ENCODE data around the gene PLEKHA4.
"Not testable (repeated sequence)": the region's sequence is repeated elsewhere in the genome, so short reads cannot be mapped to it uniquely, and the experiment has no call there.

The PLEKHA4 gene

DNA sequence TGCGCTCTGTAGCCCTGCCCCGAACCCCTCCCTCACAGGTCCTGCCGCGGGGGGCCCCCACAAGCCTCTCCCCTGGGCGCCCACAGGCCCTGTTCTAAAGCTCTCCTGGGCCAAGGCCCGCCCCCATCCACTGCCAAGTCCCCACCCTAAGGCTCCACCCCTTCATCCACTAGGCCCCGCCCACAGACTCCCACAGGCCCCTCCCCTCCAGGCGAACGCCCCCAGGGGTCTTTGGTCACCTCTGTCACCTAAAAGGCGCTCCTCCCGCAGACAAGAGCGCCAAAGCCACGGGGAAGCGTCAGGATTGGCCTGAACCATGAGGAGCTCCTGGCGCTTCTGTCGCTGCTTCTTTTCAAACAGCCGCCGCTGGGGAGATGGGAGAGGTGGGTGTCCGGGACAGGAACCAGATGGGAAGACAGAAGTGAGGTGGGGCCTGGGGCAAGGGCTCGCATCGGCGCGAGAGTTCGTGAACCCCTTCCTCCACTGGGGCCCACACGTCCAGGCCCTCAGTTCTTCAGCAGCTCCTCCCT, 27.8 kb upstream of the PLEKHA4 start:
- Histone ChIP-seq H3K4me3 (replicated peaks; ENCODE audit: insufficient read depth, low read length) (no peak overlapping the region), H3K27me3 (ENCODE audit: insufficient read depth, poor library complexity, severe bottlenecking) (peaks cover 6% of the 10 kb centered on the region), H3K27ac (replicated peaks) (no peak overlapping the region)
- DNase-seq (ENCODE audit: low read depth in 1 of 2, low spot score in 1 of 2) = no peak
- TF ChIP-seq SPI1 (IDR thresholded peaks at IDR 0.05; ENCODE audit: borderline replicate concordance, low read depth) = no peak
- TF ChIP-seq, protein P1, sequence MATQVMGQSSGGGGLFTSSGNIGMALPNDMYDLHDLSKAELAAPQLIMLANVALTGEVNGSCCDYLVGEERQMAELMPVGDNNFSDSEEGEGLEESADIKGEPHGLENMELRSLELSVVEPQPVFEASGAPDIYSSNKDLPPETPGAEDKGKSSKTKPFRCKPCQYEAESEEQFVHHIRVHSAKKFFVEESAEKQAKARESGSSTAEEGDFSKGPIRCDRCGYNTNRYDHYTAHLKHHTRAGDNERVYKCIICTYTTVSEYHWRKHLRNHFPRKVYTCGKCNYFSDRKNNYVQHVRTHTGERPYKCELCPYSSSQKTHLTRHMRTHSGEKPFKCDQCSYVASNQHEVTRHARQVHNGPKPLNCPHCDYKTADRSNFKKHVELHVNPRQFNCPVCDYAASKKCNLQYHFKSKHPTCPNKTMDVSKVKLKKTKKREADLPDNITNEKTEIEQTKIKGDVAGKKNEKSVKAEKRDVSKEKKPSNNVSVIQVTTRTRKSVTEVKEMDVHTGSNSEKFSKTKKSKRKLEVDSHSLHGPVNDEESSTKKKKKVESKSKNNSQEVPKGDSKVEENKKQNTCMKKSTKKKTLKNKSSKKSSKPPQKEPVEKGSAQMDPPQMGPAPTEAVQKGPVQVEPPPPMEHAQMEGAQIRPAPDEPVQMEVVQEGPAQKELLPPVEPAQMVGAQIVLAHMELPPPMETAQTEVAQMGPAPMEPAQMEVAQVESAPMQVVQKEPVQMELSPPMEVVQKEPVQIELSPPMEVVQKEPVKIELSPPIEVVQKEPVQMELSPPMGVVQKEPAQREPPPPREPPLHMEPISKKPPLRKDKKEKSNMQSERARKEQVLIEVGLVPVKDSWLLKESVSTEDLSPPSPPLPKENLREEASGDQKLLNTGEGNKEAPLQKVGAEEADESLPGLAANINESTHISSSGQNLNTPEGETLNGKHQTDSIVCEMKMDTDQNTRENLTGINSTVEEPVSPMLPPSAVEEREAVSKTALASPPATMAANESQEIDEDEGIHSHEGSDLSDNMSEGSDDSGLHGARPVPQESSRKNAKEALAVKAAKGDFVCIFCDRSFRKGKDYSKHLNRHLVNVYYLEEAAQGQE (IDR thresholded peaks at IDR 0.05; ENCODE audit: insufficient replicate concordance, low read depth) = no peak
- TF ChIP-seq POLR2AphosphoS5 (IDR thresholded peaks at IDR 0.05; ENCODE audit: low read depth) = no peak
- no peak for TF ChIP-seq GABPA (IDR thresholded peaks at IDR 0.05; ENCODE audit: low read depth)
- TF ChIP-seq, protein P2, sequence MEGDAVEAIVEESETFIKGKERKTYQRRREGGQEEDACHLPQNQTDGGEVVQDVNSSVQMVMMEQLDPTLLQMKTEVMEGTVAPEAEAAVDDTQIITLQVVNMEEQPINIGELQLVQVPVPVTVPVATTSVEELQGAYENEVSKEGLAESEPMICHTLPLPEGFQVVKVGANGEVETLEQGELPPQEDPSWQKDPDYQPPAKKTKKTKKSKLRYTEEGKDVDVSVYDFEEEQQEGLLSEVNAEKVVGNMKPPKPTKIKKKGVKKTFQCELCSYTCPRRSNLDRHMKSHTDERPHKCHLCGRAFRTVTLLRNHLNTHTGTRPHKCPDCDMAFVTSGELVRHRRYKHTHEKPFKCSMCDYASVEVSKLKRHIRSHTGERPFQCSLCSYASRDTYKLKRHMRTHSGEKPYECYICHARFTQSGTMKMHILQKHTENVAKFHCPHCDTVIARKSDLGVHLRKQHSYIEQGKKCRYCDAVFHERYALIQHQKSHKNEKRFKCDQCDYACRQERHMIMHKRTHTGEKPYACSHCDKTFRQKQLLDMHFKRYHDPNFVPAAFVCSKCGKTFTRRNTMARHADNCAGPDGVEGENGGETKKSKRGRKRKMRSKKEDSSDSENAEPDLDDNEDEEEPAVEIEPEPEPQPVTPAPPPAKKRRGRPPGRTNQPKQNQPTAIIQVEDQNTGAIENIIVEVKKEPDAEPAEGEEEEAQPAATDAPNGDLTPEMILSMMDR (IDR thresholded peaks at IDR 0.05; ENCODE audit: insufficient read depth, low read length) = no peak

DNA sequence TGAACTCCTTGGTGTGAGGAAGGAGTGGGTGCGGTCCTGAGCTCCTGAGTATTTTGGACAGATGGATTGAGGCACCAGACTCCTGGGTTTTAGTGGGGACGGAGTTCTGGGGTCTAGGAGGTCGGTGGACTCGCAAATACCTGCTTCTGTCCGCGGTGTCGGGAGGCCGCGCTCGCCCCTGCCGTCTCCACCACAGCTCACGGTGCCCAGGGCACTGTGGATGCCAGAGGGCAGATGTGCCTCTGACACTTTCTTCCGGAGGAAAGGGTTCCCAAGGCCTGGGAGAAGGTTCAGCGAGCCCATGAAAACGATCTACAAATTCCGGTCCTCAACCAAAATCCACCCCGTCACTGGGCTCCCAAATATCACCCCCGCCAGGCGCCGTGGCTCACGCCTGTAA, 26.8 kb upstream of the PLEKHA4 start:
- Histone ChIP-seq H3K4me3 (replicated peaks; ENCODE audit: insufficient read depth, low read length) (no peak overlapping the region), H3K27me3 (ENCODE audit: insufficient read depth, poor library complexity, severe bottlenecking) (peaks cover 6% of the 10 kb centered on the region), H3K27ac (replicated peaks) (no peak overlapping the region)
- no peak for DNase-seq (ENCODE audit: low read depth in 1 of 2, low spot score in 1 of 2)
- TF ChIP-seq, protein P2 (IDR thresholded peaks at IDR 0.05; ENCODE audit: insufficient read depth, low read length) = no peak
- no peak for TF ChIP-seq SPI1 (IDR thresholded peaks at IDR 0.05; ENCODE audit: borderline replicate concordance, low read depth)
- TF ChIP-seq GABPA (IDR thresholded peaks at IDR 0.05; ENCODE audit: low read depth) = no peak
- TF ChIP-seq POLR2AphosphoS5 (IDR thresholded peaks at IDR 0.05; ENCODE audit: low read depth) = no peak
- TF ChIP-seq, protein P1 (IDR thresholded peaks at IDR 0.05; ENCODE audit: insufficient replicate concordance, low read depth) = no peak

DNA sequence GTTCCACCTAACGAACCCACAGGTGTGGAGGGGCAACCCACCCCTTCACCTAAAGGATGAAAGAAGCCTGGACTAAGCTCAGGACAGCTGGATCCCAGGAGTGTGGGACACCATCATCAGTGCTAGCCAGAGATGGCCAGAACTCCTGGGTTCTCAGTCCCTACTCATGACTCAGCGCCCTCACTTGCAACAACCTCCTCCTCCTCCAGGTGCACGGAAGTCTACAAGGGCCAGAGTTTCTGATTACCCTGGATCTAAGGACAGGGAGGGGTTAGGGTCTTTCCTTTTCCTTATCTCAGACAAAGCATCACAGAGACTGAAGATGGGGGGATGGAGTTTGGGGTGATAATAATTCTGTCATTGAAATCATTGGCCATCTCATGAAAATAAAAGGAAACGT, 22.1 kb upstream of the PLEKHA4 start:
- TF ChIP-seq, protein P2 (IDR thresholded peaks at IDR 0.05; ENCODE audit: insufficient read depth, low read length) = no peak
- H3K27me3 ChIP-seq (ENCODE audit: insufficient read depth, poor library complexity, severe bottlenecking) = peaks cover 6% of the 10 kb centered on the region
- no peak overlapping the region for H3K27ac ChIP-seq (replicated peaks)
- H3K4me3 ChIP-seq (replicated peaks; ENCODE audit: insufficient read depth, low read length) = no peak overlapping the region
- no peak for DNase-seq (ENCODE audit: low read depth in 1 of 2, low spot score in 1 of 2)

DNA sequence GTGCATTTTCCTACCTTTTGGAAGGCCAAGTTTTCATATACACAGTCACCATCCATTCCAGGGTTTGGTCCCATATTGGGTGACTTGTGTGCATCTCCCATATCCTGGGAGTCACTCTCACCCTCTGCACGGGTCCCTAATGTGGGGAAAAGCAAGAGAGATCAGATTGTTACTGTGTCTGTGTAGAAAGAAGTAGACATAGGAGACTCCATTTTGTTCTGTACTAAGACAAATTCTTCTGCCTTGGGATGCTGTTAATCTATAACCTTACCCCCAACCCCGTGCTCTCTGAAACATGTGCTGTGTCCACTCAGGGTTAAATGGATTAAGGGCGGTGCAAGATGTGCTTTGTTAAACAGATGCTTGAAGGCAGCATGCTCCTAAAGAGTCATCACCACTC, 21.1 kb upstream of the PLEKHA4 start:
- H3K27me3 ChIP-seq (ENCODE audit: insufficient read depth, poor library complexity, severe bottlenecking) = not testable (repeated sequence)

More for the DNA sequence above, 21.1 kb upstream of the PLEKHA4 start:
- DNase-seq (ENCODE audit: low read depth in 1 of 2, low spot score in 1 of 2); H3K27ac ChIP-seq (replicated peaks); H3K4me3 ChIP-seq (replicated peaks; ENCODE audit: insufficient read depth, low read length): not testable (repeated sequence)

All from HL-60 (cell line).